Left kidney (tissue), 2 donors: ENCODE results near the gene PDE4A. TPM values are rescaled to one million over a fixed set of nuclear protein-coding genes. Genes with fewer than 3 reads are reported as not detected.
"Not testable (repeated sequence)": the region's sequence is repeated elsewhere in the genome, so short reads cannot be mapped to it uniquely, and the experiment has no call there.

Experiments used
- DNase-seq: peaks from one replicate; pipeline ENCODE4 v3.0.0-alpha.2; 2013
- polyA plus RNA-seq: library from polyadenylated mRNA; unstranded; fragments of 120-200 nt; gene quantifications from one replicate; pipeline ENCODE4 v1.2.1, GENCODE V29; 2013; ENCODE audit not compliant: insufficient read length

PDE4A gene
- polyA plus RNA-seq, 1 donor, result 1.5 TPM

DNA sequence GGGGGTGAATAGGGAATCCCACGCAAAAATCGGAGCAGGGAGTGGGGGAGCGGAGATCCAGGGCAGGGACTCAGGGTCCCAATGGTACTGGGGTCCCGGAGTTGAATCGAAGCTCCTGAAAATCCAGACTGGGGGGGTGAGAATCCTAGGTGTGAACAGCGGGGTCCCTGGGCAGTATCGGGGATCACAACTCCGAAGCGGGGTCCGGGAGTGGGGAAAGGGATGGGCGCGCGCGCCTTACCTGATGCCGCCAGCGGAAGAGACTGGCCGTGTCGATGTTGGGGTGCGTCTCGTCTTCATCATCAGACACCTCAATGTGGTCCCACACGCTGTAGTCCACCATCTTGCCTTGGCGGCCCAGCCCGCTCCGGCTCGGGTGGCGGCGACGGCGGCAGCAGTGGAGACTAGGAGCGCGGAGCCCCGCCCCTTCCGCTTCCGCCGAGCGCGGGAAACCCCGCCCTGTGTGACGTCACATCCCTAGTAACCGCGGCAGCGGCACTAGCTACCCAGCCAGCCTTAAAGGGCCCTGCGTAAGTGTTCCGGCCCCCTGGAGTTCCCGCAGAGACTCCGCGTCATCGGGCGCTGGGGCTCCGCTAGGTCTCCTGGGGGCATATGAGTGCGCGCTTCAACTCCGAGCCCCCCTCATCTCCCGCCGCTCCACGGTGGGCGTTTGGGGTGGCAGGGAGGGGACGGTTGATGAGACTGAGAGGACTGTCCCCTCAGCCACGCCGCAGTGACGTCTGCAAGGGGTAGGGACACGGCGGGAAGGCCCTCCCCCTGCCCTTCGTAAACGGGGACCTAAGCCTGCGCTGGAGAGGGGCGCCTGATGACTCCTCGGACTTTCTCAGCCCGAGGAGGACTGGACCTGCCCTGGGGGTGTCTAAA lies 17.0 kb upstream of the PDE4A start, which contains the start of gene CDC37:
Gene CDC37 (minus strand): TSS at position 406 of the 885 bp plus-strand sequence. CDS start 63 bp downstream, at position 343.
- DNase-seq, result peak; percentile 97

DNA sequence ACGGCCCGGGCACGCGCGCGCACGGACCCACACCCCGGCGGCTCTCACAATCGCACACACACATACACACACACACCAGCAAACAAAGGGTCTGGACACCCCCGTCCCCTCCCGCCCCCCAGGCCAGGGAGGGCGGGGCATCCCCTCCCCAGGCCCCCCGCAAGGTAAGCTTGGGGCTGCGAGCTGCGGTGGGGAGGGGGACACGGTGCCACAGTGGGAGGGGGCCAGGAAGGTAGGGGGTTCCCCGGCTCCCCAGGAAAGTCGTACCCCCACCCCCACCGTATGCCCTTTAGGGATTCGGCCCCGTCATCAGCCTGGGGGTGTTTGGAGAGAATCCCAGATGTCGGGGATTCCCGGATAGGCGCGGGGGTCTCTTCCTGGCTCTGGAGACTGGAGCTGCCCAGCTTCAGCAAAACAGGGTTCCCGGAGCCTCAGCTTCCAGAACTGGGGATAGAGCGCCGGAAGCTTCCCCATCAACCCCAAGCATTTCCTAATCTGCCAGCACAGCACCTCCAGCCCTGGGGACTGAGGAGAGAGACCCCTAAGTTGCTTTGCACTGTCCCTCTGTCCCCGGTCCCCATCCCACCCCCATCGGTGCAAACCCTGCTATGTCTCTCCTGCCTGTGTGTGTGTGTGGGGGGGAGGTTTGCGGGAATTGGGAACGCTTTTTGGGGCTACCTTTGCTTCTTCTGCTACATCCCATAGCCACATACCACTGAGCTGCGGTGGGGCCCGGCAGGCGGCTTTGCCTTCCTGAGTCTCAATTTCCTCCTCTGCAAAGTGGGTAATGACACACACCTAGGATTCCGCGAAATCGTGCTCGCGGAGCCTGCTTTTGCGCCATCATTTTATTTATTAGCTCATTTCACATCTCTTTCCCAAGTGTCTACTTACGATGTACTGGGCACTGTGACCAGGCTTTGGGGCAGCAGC lies 15.2 kb upstream of the PDE4A start:
- DNase-seq, result no peak

DNA sequence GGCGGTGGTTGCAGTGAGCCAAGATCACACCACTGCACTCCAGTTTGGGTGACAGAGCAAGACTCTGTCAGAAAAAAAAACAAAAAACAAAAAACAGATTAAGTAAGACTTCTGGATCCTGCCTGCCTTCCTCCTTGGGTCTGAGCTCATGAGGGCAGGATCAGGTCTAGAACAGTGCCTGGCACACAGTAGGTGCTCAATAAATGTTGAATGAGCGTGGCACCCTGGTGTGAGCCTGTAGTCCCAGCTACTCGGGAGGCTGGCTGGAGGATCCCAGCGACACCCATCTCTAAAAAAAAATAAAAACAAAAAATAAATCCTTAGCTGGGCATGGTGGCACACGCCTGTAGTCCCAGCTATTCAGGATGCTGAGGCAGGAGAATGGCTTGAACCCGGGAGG lies 14.1 kb upstream of the PDE4A start:
- no peak for DNase-seq

DNA sequence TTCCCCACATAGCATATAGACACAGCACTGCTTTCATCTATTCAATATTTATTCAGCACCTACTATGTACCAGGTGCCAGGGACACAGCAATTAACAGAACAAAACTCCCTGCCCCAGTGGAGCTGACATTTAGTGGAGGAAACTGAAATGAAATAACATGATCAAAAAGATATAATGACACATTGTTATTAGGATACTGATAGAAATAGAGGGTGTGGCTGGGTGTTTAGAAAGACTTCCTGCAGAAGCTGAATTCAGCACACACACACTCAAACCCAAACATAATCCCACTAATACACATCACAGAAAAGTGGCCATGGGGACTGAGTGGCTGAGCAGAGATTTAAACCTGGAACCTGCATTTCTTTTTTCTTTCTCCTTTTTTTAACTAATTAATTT lies 13.2 kb upstream of the PDE4A start:
- no peak for DNase-seq

DNA sequence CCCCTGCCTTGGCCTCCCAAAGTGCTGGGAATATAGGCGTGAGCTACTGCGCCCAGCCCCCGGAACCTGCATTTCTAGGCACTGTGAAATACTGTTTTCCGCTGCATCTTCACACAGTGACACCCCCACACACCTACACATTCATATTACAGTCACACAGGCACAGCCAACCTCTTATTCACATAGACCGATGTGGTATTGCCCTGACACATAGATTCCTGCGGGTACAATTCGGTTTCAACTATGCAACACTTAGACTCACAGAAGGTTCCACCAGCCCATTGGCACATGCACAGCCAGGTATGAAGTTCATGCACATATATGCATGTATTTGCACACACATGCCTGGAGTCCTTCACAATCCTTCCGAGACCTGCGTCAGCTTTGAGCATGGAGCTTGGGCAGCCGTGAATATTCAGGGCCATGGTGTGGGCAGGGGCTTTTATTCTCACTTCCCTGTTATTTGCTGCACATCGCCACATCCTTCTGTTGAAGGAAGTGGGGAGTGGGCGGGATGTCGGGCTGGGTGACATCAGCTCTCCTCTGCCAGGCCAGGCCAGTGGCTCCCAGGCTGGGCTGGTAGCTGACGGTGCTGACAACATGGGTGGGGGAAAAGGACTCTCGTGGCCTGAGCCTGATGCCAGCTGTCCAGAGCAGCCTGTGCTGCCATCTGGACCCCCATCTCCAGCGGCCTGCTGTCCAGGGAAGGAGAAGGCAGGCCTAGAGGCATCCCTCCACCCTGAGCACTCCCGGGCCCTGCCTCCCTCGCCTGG lies 11.6 kb upstream of the PDE4A start:
- no peak for DNase-seq

DNA sequence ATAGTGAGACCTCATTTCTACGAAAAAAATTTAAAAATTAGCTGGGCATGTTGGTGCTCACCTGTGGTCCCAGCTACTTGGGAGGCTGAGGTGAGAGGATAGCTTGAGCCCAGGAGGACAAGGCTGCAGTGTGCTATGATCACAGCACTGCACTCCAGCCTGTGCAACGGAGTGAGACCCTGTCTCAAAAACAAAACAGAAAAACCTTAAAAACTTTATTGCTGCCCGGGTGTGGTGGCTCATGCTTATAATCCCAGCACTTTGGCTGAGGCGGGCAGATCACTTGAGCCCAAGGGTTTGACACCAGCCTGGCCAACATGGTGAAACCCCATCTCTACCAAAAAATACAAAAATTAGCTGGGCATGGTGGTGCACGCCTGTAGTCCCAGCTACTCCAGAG lies 9.1 kb upstream of the PDE4A start:
- DNase-seq, result not testable (repeated sequence)

DNA sequence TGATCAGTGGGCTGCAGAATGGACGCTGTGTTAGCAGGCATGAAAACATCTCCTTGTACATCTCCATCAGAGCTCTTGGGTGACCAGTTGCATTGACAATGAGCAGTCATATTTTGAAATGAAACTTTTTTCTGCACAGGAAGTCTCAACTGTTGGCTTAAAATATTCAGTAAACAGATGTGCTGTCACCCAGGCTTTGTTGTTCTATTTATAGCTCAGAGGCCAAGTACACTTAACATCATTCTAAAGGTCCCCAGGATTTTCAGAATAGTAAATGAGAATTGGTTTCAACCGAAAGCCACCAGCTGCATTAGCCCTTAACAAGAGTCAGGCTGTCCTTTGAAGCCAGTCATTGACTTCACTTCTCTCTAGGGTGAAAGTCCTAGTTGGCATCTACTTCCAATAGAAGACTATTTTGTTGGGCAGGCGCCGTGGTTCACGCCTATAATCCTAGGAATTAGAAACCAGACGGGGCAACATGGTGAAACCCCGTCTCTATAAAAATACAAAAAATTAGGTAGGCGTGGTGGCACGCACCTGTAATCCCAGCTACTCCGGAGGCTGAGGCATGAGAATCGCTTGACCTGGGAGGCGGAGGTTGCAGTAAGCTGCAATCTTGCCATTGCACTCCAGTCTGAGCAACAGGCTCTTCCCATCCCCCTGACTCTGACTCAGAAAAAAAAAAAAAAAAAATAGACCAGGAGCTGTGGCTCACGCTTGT lies 7.9 kb upstream of the PDE4A start:
- no peak for DNase-seq

DNA sequence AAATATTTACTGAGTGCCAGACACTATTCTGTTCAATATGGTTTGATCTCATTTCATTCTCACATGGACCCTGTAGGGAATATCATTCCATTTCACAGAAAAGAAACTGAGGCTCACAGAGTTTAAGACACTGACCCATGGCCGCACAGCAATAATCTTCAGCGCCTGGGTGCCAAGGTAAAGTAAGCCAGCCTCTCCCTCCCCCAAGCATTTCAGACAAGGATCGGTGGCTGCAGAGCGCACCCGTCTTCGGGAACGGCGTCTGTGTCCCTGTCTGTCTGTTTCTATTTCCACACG lies 4.3 kb upstream of the PDE4A start:
- no peak for DNase-seq

DNA sequence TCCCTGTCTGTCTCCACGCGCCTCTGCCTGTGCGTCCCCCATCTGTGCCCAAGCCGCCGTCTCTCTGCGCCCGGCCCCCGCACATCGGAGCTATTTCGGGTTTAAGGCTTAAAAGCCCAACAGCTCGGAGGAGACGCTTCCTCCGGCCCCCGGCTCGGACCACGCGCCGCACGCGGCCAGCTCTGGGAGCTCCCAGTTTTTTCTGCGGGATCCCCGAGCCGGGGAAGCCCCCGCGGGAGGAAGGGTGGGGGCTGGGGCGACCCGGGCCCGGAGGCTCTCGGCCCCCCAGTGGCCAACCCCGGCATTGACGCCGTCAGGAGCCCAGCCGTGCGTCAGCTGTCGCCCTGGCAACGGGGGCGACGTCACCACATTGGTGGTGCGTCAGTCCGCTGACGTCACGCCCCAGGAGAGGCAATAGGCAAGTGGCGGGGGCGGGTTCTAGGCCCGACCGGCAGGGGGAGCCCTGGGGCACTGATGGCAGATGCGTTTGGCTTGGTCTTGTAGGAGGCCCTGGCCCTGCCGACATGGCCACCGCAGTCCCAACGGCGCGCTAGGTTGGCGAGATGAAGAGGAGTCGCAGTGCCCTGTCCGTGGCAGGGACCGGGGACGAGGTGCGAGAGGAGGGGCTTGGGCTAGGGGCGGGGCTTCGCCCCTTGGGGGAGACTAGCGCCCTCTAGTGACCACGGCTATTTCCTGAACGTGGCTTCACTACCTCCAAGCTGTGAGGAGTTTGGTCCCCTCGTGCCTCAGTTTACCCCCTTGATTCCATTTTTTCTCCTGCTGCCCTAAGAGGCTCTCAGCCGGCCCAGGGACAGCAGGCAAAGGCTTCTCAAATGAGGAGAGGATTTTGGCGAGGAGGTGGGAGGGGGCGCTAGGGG lies 3.7 kb upstream of the PDE4A start:
- no peak for DNase-seq

DNA sequence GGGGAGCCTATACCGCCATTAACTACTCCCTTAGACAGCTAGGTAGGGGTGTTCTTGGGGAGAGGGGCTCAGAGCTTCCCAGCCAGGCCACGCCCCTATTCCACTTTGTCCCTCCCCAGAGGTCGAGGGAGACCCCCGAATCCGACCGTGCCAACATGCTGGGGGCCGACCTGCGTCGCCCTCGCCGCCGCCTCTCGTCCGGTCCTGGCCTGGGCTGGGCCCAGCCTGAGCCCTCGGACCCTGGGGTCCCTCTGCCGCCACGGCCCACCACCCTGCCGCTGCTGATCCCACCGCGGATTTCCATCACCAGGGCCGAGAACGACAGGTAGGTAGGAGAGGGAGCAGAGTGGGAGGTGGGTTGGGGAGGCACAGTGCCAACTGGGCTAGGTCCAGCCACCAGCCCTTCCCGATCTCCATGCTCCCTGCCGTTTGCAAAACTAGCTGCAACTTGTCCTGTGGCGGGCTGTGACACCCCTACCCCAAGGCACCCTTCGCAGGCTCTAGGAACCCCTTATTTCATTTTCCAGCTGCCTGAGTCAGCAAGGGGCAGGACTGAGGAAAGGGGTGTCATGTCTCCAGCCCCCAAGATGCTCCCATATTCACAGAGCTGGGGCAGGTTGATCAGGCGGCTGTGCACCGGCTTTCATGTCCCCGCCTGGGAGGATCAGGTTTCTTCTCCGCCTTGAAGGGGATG lies 2.6 kb upstream of the PDE4A start:
- no peak for DNase-seq

DNA sequence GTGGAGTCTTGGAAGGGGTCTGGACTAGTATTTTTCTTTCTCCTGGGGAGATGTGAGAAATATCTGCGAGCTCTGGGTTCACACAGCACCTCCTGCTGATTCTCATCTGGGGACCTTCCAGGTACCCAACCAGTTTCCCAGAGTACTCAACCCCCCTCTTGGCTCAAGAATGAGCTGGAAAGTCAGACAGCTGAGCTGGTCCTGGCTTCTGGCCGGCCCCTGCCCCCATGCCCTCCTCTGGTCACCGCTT lies 2.2 kb upstream of the PDE4A start:
- no peak for DNase-seq

DNA sequence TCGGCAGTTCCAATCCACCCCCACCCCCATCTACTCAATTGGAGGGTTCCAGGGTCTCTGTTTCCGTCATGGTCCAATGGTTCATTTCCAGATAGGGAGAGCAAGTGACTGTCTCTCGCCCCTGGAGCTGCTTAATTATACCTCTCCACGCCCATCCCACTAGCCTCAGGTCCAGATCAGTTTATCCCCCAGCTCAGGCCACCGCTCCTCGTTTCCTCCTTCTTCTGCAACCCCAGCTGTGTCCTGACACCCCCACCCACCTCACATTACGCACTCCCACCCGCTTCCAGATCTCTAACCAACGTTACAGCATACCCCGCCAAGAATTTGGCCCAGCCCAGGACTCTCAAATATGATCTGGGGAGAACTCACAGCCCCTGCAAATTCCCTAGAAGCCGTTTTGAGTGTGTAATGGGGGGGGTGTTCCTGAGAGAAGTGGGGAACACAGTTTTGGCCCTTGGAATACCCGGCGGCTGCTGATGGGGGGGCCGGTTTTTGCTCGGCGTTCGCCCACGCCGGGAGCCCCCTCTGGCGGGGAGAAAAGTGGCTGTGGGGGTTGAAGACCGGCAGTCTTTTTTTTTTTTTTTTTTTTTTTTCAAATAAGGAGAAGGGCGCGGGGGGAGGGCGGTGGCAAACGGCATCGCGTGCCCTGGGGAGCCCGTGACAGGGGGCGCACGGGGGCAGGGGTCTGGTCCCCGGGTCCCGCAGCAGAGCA lies 1.7 kb upstream of the PDE4A start:
- DNase-seq, result no peak

DNA sequence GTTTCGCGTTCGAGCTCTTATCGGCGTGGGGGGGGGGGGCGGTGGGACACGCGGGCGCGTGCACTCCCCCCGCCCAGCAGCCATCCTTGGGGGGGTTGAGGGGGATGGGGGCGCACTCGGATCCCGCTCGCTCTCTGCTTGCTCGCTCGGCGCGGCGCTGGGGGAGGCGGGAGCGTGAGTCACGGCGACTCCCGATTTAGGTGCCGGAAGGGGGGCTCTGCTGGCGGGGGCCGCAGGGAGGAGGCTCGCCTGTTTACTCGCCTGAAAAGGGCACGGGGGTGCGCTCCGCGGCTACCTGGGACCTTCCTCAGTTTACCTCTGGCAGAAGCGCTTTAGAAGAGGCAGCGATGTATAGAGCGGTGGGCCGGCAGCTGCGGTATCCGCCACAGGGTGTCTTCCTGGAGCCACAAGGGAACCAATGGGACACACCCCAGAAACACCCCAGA lies 1.1 kb upstream of the PDE4A start:
- no peak for DNase-seq

DNA sequence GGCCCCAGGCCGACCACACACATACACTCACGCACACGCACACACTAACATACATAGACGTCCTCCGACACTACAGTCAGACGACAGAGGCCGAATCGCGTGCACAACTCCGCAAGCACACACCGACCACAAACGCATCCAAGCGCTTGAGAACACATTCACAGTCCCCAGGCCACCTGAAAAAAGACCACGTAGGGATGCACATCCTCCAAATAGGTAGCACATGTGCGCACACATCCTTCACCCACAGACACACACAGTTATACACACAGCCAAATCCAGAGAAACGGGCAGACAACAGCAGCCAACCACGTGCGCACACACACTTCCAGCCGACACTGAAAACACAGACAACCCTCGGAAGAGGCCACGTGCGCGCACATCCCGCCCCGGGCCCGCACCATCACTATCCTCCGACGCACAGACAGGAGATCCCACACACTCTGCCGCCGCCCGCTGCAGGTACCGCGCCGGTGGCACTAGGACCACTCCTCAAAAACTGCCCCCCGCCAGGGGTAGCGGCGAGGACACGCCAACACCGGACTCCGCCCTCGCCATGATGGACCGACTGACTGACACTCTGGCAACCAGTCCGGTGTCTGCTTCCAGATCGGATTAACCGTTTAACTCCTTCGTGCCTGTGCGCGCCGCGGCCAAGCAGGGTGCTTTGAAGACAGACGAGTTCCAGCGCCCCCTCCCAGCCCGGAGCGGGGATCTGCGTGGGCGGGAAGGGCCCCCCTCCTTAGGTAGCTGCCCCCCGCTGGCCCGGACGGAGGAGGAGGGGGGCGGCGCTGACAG lies 493 bp upstream of the PDE4A start:
- no peak for DNase-seq

DNA sequence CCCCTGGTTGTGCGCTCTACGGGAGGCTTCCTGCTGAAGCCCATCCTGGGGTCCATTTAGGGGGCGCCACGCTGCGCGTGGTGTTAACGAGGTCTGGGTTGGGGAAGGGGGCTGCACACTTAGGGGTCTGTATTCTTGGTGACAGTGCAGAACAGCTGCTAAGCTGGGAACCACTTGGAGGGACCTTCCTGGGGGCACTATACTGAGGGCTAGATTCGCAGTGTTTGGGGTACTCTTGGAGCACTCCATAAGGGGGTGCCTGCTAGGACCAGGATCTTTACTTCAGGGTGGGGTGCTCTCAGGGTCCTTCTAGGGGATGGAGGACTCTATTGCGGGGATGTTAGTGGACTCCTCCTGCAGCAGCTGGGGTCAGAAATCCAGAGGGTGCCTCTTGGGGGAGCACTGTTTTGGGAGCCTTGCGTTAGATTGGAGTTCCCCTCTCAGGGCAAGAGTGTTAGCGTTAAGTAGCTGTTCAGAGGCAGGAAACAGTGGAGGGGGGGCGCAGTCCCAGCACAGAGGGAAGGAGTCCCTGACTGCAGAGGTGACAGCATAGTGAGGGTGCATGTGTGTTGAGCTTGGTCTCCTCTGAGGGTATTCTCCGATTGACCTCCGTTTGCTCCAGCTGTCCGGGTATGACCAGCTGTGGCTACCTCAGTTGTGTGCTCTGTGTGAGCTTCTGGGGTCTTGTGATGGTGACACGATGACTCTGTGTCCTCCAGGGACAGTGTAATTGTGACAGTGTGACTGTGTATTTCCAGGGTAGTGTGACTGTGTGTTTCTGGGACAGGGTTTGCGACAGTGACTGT lies 1.1 kb downstream of the PDE4A start:
- no peak for DNase-seq

DNA sequence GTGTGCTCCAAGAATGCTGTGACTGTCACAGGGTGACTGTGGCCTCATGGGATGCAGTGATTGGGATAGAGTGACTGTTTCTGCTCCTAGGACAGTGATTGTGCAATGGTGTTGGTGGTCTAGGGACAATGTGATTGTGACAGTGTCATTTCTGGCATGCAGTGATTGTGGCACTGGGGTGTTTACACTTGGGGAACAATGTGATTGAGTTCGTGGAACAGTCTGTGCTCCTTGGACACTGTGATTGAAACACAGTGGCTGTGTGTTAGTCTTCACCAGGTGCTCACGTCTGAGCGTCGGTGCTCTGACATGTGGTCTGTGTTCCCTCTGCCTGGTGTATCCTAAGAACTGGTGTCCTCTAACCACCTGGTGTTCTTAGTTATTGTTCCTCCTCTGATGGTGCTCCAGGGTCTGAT lies 1.7 kb downstream of the PDE4A start:
- no peak for DNase-seq

DNA sequence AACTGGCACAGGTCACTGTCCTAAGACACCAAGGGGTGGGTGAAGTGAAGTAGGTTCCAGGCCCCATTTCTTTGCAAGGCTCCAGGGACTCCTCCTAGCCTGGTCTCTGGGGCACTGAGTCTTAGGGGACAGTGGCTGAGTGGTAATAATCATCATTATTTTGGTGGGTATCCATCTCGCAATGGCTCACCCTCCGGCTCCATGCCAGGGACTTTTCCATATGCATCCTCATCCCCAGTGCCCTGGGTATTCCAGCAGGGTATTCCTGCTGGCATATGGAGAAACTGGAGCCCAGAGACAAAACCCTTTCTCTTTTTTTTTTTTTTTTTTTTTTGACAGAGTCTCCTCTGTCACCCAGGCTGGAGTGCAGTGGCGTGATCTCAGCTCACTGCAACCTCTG lies 2.5 kb downstream of the PDE4A start:
- DNase-seq, result no peak
